Left lung (tissue), 10 donors: ENCODE data around the gene CREBBP. TPM values are rescaled to one million over a fixed set of nuclear protein-coding genes. Genes with fewer than 3 reads are reported as not detected.

Experiments
- ATAC-seq: fragments of 200-7000 bp; cut with Tn5 transposase; one replicate; pipeline ENCODE4 v1.9.1; 2020; ENCODE audit warnings: moderate library complexity
- DNase-seq, 4 donors: peaks; one replicate each; pipeline ENCODE4 v3.0.0-alpha.2; 2013 to 2020
- H3K27ac ChIP-seq, 2 donors: fragments of 200-600 bp; sonication (generic) in 1 of 2; one replicate each; pipeline versions ENCODE4 v1.5.0 to v1.8.0; 2020 to 2021
- H3K27me3 ChIP-seq, 2 donors: fragments of 200-600 bp; sonication (generic) in 1 of 2; one replicate each; pipeline versions ENCODE4 v1.5.0 to v1.8.0; 2020 to 2021
- H3K36me3 ChIP-seq, 2 donors: fragments of 200-600 bp; sonication (generic) in 1 of 2; one replicate each; pipeline versions ENCODE4 v1.5.0 to v1.8.0; 2020 to 2021
- H3K4me1 ChIP-seq, 2 donors: fragments of 200-600 bp; one replicate each; pipeline ENCODE4 v1.8.0; 2021
- H3K4me3 ChIP-seq, 2 donors: fragments of 200-600 bp; sonication (generic) in 1 of 2; one replicate each; pipeline versions ENCODE4 v1.5.0 to v1.8.0; 2020 to 2021; ENCODE audit warnings: mild to moderate bottlenecking in 1 of 2
- H3K9me3 ChIP-seq, 2 donors: fragments of 200-600 bp; sonication (generic) in 1 of 2; one replicate each; pipeline versions ENCODE4 v1.5.0 to v1.8.0; 2020 to 2021
- CTCF ChIP-seq, 2 donors: fragments of 200-600 bp; sonication (generic) in 1 of 2; IDR thresholded peaks; one replicate each; pipeline versions ENCODE4 v1.5.0 to v1.8.0; 2021; ENCODE audit warnings: antibody characterized with exemption in 2 of 2
- intact Hi-C, 2 donors: fragments of 100-400 bp; cut with DNase I; formaldehyde crosslinking; loops; one replicate each; pipeline versions ENCODE4 v1.11.2 to v1.14.2; 2022
- polyA plus RNA-seq, 6 donors: library from polyadenylated mRNA; unstranded; fragments of 120-200 nt; gene quantifications; one replicate each; pipeline ENCODE4 v1.2.1, GENCODE V29; 2013; ENCODE audit not compliant: insufficient read length in 6 of 6
- total RNA-seq, 2 donors: library from RNA; stranded (reverse); fragmentation: NEBNext Ultra II Directional; extraction: Animal tissue kit (Norgen Biotek cat#: 25700); gene quantifications; one replicate each; pipeline ENCODE4 v1.2.1, GENCODE V29; 2021
- donor health status: DM: no; HTN: yes; CAD: no.
- donor health status: DM: no; HTN: no; CAD: no.

CREBBP gene
- total and polyA plus RNA-seq, 8 donors: 48.3 to 112 (median 104) TPM

- Histone ChIP-seq H3K27ac (no peak overlapping the region), H3K9me3 (peaks cover 0 to 10% of the 10 kb centered on the region in 2 donors), H3K4me1 (peaks cover 6 to 37% of the 10 kb centered on the region in 2 donors)
Observed at GRCh38 chr16:3830625-3831254, 49.8 kb downstream of the CREBBP start.

GRCh38 chr16:3829631-3830536, 50.6 kb downstream of the CREBBP start:
- H3K36me3 ChIP-seq: peaks cover 0 to 3% of the 10 kb centered on the region in 2 donors
- DNase-seq: no peak
- peaks cover 0 to 10% of the 10 kb centered on the region in 2 donors for H3K9me3 ChIP-seq
- TF ChIP-seq CTCF (IDR thresholded peaks at IDR 0.05): no peak
- peaks cover 11 to 45% of the 10 kb centered on the region in 2 donors for H3K4me1 ChIP-seq
- no peak overlapping the region for H3K4me3 ChIP-seq
- peak overlapping the region in 1 of 2 donors; percentile 42 for H3K27ac ChIP-seq
- intact Hi-C loops: no loop called here
- no peaks in the 10 kb centered on the region for H3K27me3 ChIP-seq
- no peak for ATAC-seq

More at GRCh38 chr16:3830625-3831254, 49.8 kb downstream of the CREBBP start:
- Histone ChIP-seq H3K27me3 (no peaks in the 10 kb centered on the region), H3K36me3 (peaks cover 0 to 3% of the 10 kb centered on the region in 2 donors), H3K4me3 (no peak overlapping the region)
- no peak for TF ChIP-seq CTCF (IDR thresholded peaks at IDR 0.05)
- intact Hi-C loops: no loop called here
- ATAC-seq (no peak), DNase-seq (no peak)

GRCh38 chr16:3825940-3826339, 54.6 kb downstream of the CREBBP start:
- Histone ChIP-seq H3K9me3 (no peaks in the 10 kb centered on the region), H3K4me3 (no peak overlapping the region), H3K27ac (no peak overlapping the region), H3K4me1 (peaks cover 32 to 85% of the 10 kb centered on the region in 2 donors), H3K36me3 (peaks cover 0 to 3% of the 10 kb centered on the region in 2 donors), H3K27me3 (no peaks in the 10 kb centered on the region)
- no peak for TF ChIP-seq CTCF (IDR thresholded peaks at IDR 0.05)
- intact Hi-C loops: no loop called here
- no peak for ATAC-seq
- DNase-seq: no peak

- H3K27me3 ChIP-seq: no peaks in the 10 kb centered on the region
- H3K9me3 ChIP-seq: no peaks in the 10 kb centered on the region
- peak overlapping the region in 1 of 2 donors; percentile 11 for H3K27ac ChIP-seq
- H3K36me3 ChIP-seq: peaks cover 0 to 3% of the 10 kb centered on the region in 2 donors
- H3K4me1 ChIP-seq: peaks cover 35 to 93% of the 10 kb centered on the region in 2 donors
- intact Hi-C loops: no loop called here
- TF ChIP-seq CTCF (IDR thresholded peaks at IDR 0.05): no peak
- ATAC-seq (peak; percentile 19), DNase-seq (no peak)
- no peak overlapping the region for H3K4me3 ChIP-seq
Observed at GRCh38 chr16:3825103-3825502, 55.4 kb downstream of the CREBBP start.
